ENCODE measurements around the gene DIP2C.

Gene DIP2C

GRCh38 chr10:509361-510102, 179.9 kb downstream of the DIP2C start:
- no peak for DNase-seq

GRCh38 chr10:508726-509125, 180.7 kb downstream of the DIP2C start:
- no peak for DNase-seq

GRCh38 chr10:507908-508444, 181.5 kb downstream of the DIP2C start:
- DNase-seq: no peak

GRCh38 chr10:507355-507699, 182.1 kb downstream of the DIP2C start:
- DNase-seq: no peak

- DNase-seq: no peak
Observed at GRCh38 chr10:506451-507354, 182.8 kb downstream of the DIP2C start.

GRCh38 chr10:505419-505818, 184.0 kb downstream of the DIP2C start:
- no peak for DNase-seq

- DNase-seq: no peak
Observed at GRCh38 chr10:504806-505205, 184.7 kb downstream of the DIP2C start.

GRCh38 chr10:504121-504611, 185.3 kb downstream of the DIP2C start:
- no peak for DNase-seq

GRCh38 chr10:501596-501995, 187.9 kb downstream of the DIP2C start:
- no peak for DNase-seq

- DNase-seq: no peak
Observed at GRCh38 chr10:500876-501275, 188.6 kb downstream of the DIP2C start.

- no peak for DNase-seq
Observed at GRCh38 chr10:499991-500390, 189.5 kb downstream of the DIP2C start.

- no peak for DNase-seq
Observed at GRCh38 chr10:498760-499435, 190.6 kb downstream of the DIP2C start.

- DNase-seq: no peak
Observed at GRCh38 chr10:497898-498451, 191.5 kb downstream of the DIP2C start.

- DNase-seq: no peak
Observed at GRCh38 chr10:497289-497688, 192.2 kb downstream of the DIP2C start.

GRCh38 chr10:494556-494955, 194.9 kb downstream of the DIP2C start:
- no peak for DNase-seq

- DNase-seq: no peak
Observed at GRCh38 chr10:494149-494542, 195.3 kb downstream of the DIP2C start.

- DNase-seq: no peak
Observed at GRCh38 chr10:493391-494148, 195.9 kb downstream of the DIP2C start.

GRCh38 chr10:492836-493235, 196.6 kb downstream of the DIP2C start:
- DNase-seq: no peak

- no peak for DNase-seq
Observed at GRCh38 chr10:491667-492424, 197.6 kb downstream of the DIP2C start.

- no peak for DNase-seq
Observed at GRCh38 chr10:490891-491571, 198.4 kb downstream of the DIP2C start.

GRCh38 chr10:490256-490655, 199.2 kb downstream of the DIP2C start:
- no peak for DNase-seq

Data from SW 1271 (cell line).